Naive thymus-derived CD4-positive, alpha-beta T cell (primary cell): ENCODE measurements around the gene KLHL17. TPM values are rescaled to one million over a fixed set of nuclear protein-coding genes. Genes with fewer than 3 reads are reported as not detected.

Source experiments
- ATAC-seq: fragments of 150-1000 bp; cut with Tn5 transposase; 2 replicates; pipeline ENCODE4 v1.10.0; 2021; ENCODE audit warnings: mild to moderate bottlenecking, moderate library complexity
- CTCF ChIA-PET: fragments of 350-600 bp; sonication (Branson Sonifier 250); formaldehyde crosslinking; loops from one replicate; lab custom pipeline; 2021; ENCODE audit warnings: antibody characterized with exemption; lab: Charles Lee
- POLR2A ChIA-PET: fragments of 350-600 bp; sonication (Branson Sonifier 250); formaldehyde crosslinking; loops from one replicate; lab custom pipeline; 2021; ENCODE audit warnings: antibody characterized with exemption, inconsistent platforms; lab: Charles Lee
- DNase-seq, 9 donors: peaks; one replicate each; pipeline versions ENCODE4 v3.0.0 to v3.0.0-alpha.2; 2020 to 2022; ENCODE audit warnings: mixed read lengths in 1 of 9
- H3K27ac ChIP-seq: one replicate; pipeline ENCODE4 v1.7.0; 2013; ENCODE audit warnings: mild to moderate bottlenecking, low read depth, low read length, moderate library complexity
- H3K27me3 ChIP-seq, 2 donors: one replicate each; pipeline ENCODE4 v1.7.0; 2013; ENCODE audit warnings: low read length in 2 of 2, mild to moderate bottlenecking in 2 of 2, moderate library complexity in 2 of 2; ENCODE audit not compliant: control insufficient read depth in 2 of 2, insufficient read depth in 2 of 2
- H3K36me3 ChIP-seq, 3 experiments: 1 replicate in 2 of 3; 2 replicates in 1 of 3; pipeline ENCODE4 v1.7.0; 2013; ENCODE audit warnings: low read length in 3 of 3, mild to moderate bottlenecking in 3 of 3, moderate library complexity in 1 of 3; ENCODE audit not compliant: insufficient read depth in 3 of 3, control insufficient read depth in 2 of 3
- H3K4me1 ChIP-seq, 2 donors: one replicate each; pipeline ENCODE4 v1.7.0; 2013; ENCODE audit warnings: low read length in 2 of 2, mild to moderate bottlenecking in 2 of 2, moderate library complexity in 1 of 2; ENCODE audit not compliant: control insufficient read depth in 2 of 2, insufficient read depth in 2 of 2
- H3K4me3 ChIP-seq: 2 replicates; pipeline ENCODE4 v1.7.0; 2013; ENCODE audit warnings: mild to moderate bottlenecking, low read length
- H3K9me3 ChIP-seq, 3 experiments: 1 replicate in 2 of 3; 2 replicates in 1 of 3; pipeline ENCODE4 v1.7.0; 2013; ENCODE audit warnings: low read length in 3 of 3; ENCODE audit not compliant: control insufficient read depth in 2 of 3
- H3K27ac Mint-ChIP-seq, 9 donors: one replicate each; pipeline ENCODE4 v1.8.0; 2020 to 2022; ENCODE audit warnings: mixed read lengths in 9 of 9, mild to moderate bottlenecking in 8 of 9, moderate library complexity in 5 of 9, inconsistent platforms in 2 of 9
- H3K27me3 Mint-ChIP-seq, 5 donors: one replicate each; pipeline ENCODE4 v1.8.0; 2021 to 2022; ENCODE audit warnings: mixed read lengths in 5 of 5, mild to moderate bottlenecking in 1 of 5
- H3K36me3 Mint-ChIP-seq, 5 donors: one replicate each; pipeline ENCODE4 v1.8.0; 2020 to 2022; ENCODE audit warnings: mixed read lengths in 5 of 5, mild to moderate bottlenecking in 3 of 5, inconsistent platforms in 1 of 5
- H3K4me1 Mint-ChIP-seq, 7 donors: one replicate each; pipeline ENCODE4 v1.8.0; 2020 to 2022; ENCODE audit warnings: mixed read lengths in 7 of 7, mild to moderate bottlenecking in 3 of 7, inconsistent platforms in 1 of 7
- H3K4me3 Mint-ChIP-seq, 10 donors: one replicate each; pipeline ENCODE4 v1.8.0; 2020 to 2022; ENCODE audit warnings: mild to moderate bottlenecking in 10 of 10, mixed read lengths in 10 of 10, moderate library complexity in 6 of 10, inconsistent platforms in 2 of 10
- H3K9me3 Mint-ChIP-seq, 11 donors: one replicate each; pipeline ENCODE4 v1.8.0; 2020 to 2022; ENCODE audit warnings: mixed read lengths in 11 of 11, mild to moderate bottlenecking in 4 of 11, inconsistent platforms in 1 of 11, moderate library complexity in 1 of 11
- intact Hi-C, 2 donors: fragments of 100-400 bp; cut with micrococcal nuclease; formaldehyde crosslinking; loops; one replicate each; pipeline ENCODE4 v1.15.1; 2023
- polyA plus RNA-seq, 2 donors: library from polyadenylated mRNA; unstranded; fragments of 300-500 nt; fragmentation: Illumina TruSeq; gene quantifications; one replicate each; pipeline ENCODE4 v1.2.3, GENCODE V29; 2021
- total RNA-seq, 6 experiments: library from RNA in 5 of 6; stranded (reverse) in 5 of 6; gene quantifications; 1 replicate in 5 of 6; 2 replicates in 1 of 6; pipeline ENCODE4 v1.2.3 and lab custom pipeline; 2021 to 2026

The KLHL17 gene
- total and polyA plus RNA-seq, 7 experiments from 2014 or later, result 0.58 to 34.2 (median 20.7) TPM

GRCh38 chr1:1000357-1001056, 40.1 kb downstream of the KLHL17 start:
- Mint-ChIP-seq H3K4me3 (peak overlapping the region; percentile 64 to 87 (median 80)), H3K27me3 (peaks cover 13 to 55% (median 22%) of the 10 kb centered on the region in 5 donors), H3K9me3 (peaks cover 0 to 1% (median 0%) of the 10 kb centered on the region in 11 donors), H3K36me3 (peaks cover 0 to 4% (median 0%) of the 10 kb centered on the region in 5 donors), H3K4me1 (peaks cover 8 to 31% (median 16%) of the 10 kb centered on the region in 7 donors), H3K27ac (peak overlapping the region in 7 of 9 donors; percentile 46 to 96 (median 90))
- DNase-seq (peak; percentile 62 to 78 (median 73)), ATAC-seq (peak; percentile 58)
- peaks cover 8 to 20% of the 10 kb centered on the region in 2 donors for H3K27me3 ChIP-seq
- no peaks in the 10 kb centered on the region for H3K36me3 ChIP-seq
- H3K9me3 ChIP-seq, result no peaks in the 10 kb centered on the region
- intact Hi-C loops, result loop anchor here (1.0 kb wide), 5 partner anchors 13 to 116 kb away; partner anchors contain the start of genes C1orf159 (in 1 of the 2) and ISG15 (in 1 of the 2)
- CTCF ChIA-PET, result interaction anchor here (0.9 to 2.3 kb wide), 3 partner anchors 13 to 19 kb away, joined by 3 to 15 read pairs (median 3); partner anchors contain the start of genes AGRN and ISG15
- H3K4me1 ChIP-seq, result peaks cover 12 to 18% of the 10 kb centered on the region in 2 donors
- H3K4me3 ChIP-seq, result peak overlapping the region; percentile 42
- peak overlapping the region; percentile 64 for H3K27ac ChIP-seq
- POLR2A ChIA-PET, result interaction anchor here (0.6 to 2.6 kb wide), 2 partner anchors 13 to 39 kb away, joined by 3 to 10 read pairs; partner anchors contain the start of gene ISG15

GRCh38 chr1:1001057-1001783, 40.8 kb downstream of the KLHL17 start:
- intact Hi-C loops, result loop anchor here in 1 of 2 donors (1.0 kb wide), 3 partner anchors 17 to 115 kb away; partner anchors contain the start of gene C1orf159

GRCh38 chr1:1003618-1004419, 43.4 kb downstream of the KLHL17 start:
- intact Hi-C loops, result no loop called here
- Histone ChIP-seq H3K36me3 (no peaks in the 10 kb centered on the region), H3K4me1 (peaks cover 12 to 18% of the 10 kb centered on the region in 2 donors), H3K27me3 (peaks cover 9 to 20% of the 10 kb centered on the region in 2 donors), H3K4me3 (no peak overlapping the region), H3K27ac (no peak overlapping the region), H3K9me3 (no peaks in the 10 kb centered on the region)
- ATAC-seq, result no peak
- Mint-ChIP-seq H3K4me3 (peak overlapping the region in 1 of 10 donors; percentile 38), H3K9me3 (peaks cover 0 to 1% (median 0%) of the 10 kb centered on the region in 11 donors), H3K27ac (no peak overlapping the region), H3K4me1 (peaks cover 3 to 19% (median 12%) of the 10 kb centered on the region in 7 donors), H3K36me3 (peaks cover 0 to 4% (median 0%) of the 10 kb centered on the region in 5 donors), H3K27me3 (peaks cover 10 to 44% (median 23%) of the 10 kb centered on the region in 5 donors)
- POLR2A ChIA-PET, result no interaction called here
- CTCF ChIA-PET, result interaction anchor here (0.7 kb wide), 1 partner anchor 10 kb away, joined by 4 read pairs; the partner anchor contains the start of gene ISG15
- peak in 1 of 9 donors; percentile 5 for DNase-seq

More at GRCh38 chr1:1001057-1001783, 40.8 kb downstream of the KLHL17 start:
- Mint-ChIP-seq H3K4me3 (peak overlapping the region; percentile 64 to 87 (median 80)), H3K27ac (peak overlapping the region in 7 of 9 donors; percentile 46 to 96 (median 90)), H3K36me3 (peaks cover 0 to 4% (median 0%) of the 10 kb centered on the region in 5 donors), H3K4me1 (peaks cover 3 to 25% (median 13%) of the 10 kb centered on the region in 7 donors), H3K27me3 (peaks cover 10 to 50% (median 22%) of the 10 kb centered on the region in 5 donors), H3K9me3 (peaks cover 0 to 1% (median 0%) of the 10 kb centered on the region in 11 donors)
- H3K27ac ChIP-seq, result peak overlapping the region; percentile 20
- peak in 3 of 9 donors; percentile 13 to 37 (median 32) for DNase-seq
- H3K9me3 ChIP-seq, result no peaks in the 10 kb centered on the region
- H3K27me3 ChIP-seq, result peaks cover 9 to 20% of the 10 kb centered on the region in 2 donors
- ATAC-seq, result no peak
- CTCF ChIA-PET, result interaction anchor here (0.9 to 2.3 kb wide), 3 partner anchors 12 to 17 kb away, joined by 3 to 15 read pairs (median 3); partner anchors contain the start of gene ISG15
- no peaks in the 10 kb centered on the region for H3K36me3 ChIP-seq
- peak overlapping the region; percentile 42 for H3K4me3 ChIP-seq
- peaks cover 12 to 18% of the 10 kb centered on the region in 2 donors for H3K4me1 ChIP-seq
- POLR2A ChIA-PET, result interaction anchor here (2.6 kb wide), 1 partner anchor 12 kb away, joined by 10 read pairs; the partner anchor contains the start of gene ISG15

- Mint-ChIP-seq H3K4me1 (peaks cover 3 to 19% (median 13%) of the 10 kb centered on the region in 7 donors), H3K27ac (no peak overlapping the region), H3K9me3 (peaks cover 0 to 1% (median 0%) of the 10 kb centered on the region in 11 donors), H3K4me3 (peak overlapping the region in 2 of 10 donors; percentile 45 to 53), H3K36me3 (peaks cover 0 to 4% (median 0%) of the 10 kb centered on the region in 5 donors), H3K27me3 (peaks cover 10 to 46% (median 23%) of the 10 kb centered on the region in 5 donors)
- H3K4me3 ChIP-seq, result no peak overlapping the region
- no peak for DNase-seq
- ChIA-PET POLR2A (no interaction called here), CTCF (no interaction called here)
- intact Hi-C loops, result no loop called here
- H3K4me1 ChIP-seq, result peaks cover 12 to 17% of the 10 kb centered on the region in 2 donors
- H3K27me3 ChIP-seq, result peaks cover 9 to 20% of the 10 kb centered on the region in 2 donors
- no peaks in the 10 kb centered on the region for H3K36me3 ChIP-seq
- H3K9me3 ChIP-seq, result no peaks in the 10 kb centered on the region
- no peak for ATAC-seq
- no peak overlapping the region for H3K27ac ChIP-seq
These were observed 44.0 kb downstream of the KLHL17 start for GRCh38 chr1:1004420-1004779.

- Histone ChIP-seq H3K36me3 (no peaks in the 10 kb centered on the region), H3K27ac (no peak overlapping the region), H3K4me1 (peaks cover 12 to 15% of the 10 kb centered on the region in 2 donors), H3K9me3 (no peaks in the 10 kb centered on the region), H3K4me3 (no peak overlapping the region), H3K27me3 (peaks cover 9 to 20% of the 10 kb centered on the region in 2 donors)
- DNase-seq (no peak), ATAC-seq (no peak)
- Mint-ChIP-seq H3K4me1 (peaks cover 3 to 19% (median 13%) of the 10 kb centered on the region in 7 donors), H3K27me3 (peaks cover 10 to 46% (median 23%) of the 10 kb centered on the region in 5 donors), H3K4me3 (peak overlapping the region in 5 of 10 donors; percentile 3 to 56 (median 45)), H3K36me3 (peaks cover 0 to 4% (median 0%) of the 10 kb centered on the region in 5 donors), H3K27ac (peak overlapping the region in 3 of 9 donors; percentile 28 to 55 (median 35)), H3K9me3 (peaks cover 0 to 1% (median 0%) of the 10 kb centered on the region in 11 donors)
- CTCF ChIA-PET, result no interaction called here
- POLR2A ChIA-PET, result no interaction called here
- intact Hi-C loops, result no loop called here
These were observed 44.7 kb downstream of the KLHL17 start for GRCh38 chr1:1004780-1005697.
